ENCODE data around the gene E2F4. TPM values are rescaled to one million over a fixed set of nuclear protein-coding genes. Genes with fewer than 3 reads are reported as not detected.

The E2F4 gene
- total RNA-seq, 1 experiment from 2014 or later: 114 TPM

DNA sequence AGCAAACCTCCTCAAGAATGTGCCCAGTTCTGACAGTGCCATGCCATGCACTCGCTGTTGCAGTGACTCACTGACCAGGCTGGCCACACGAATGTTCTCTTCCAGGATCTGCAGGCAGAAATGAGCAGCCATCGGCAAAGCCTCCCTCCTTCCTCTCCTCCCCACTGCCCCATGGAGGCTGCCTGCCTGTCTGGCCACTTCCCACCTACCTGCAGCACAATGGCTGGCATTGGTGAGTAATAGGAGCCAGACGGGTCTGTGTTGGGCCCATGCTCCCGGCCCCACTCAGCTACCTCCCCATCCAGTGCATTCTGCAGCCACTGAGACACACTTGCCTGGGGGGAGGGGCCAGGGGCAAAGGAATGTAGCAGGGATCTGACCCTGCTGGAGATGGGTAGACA, 5.4 kb upstream of the E2F4 start:
- Histone ChIP-seq H3K9me3 (ENCODE audit: control insufficient read depth in 1 of 2, insufficient read depth in 1 of 2, low read depth in 1 of 2, low read length in 2 of 2) (no peaks in the 10 kb centered on the region), H3K27ac (ENCODE audit: low read depth, low read length) (no peak overlapping the region), H3K4me3 (replicated peaks in 1 of 2; ENCODE audit: low read depth in 1 of 2, low read length in 2 of 2) (no peak overlapping the region), H3K9ac (ENCODE audit: low read length) (no peak overlapping the region), H3K4me2 (ENCODE audit: low read length) (no peak overlapping the region), H4K20me1 (ENCODE audit: insufficient read depth) (no peaks in the 10 kb centered on the region), H3K27me3 (ENCODE audit: insufficient read depth, low read length) (no peaks in the 10 kb centered on the region), H3K79me2 (ENCODE audit: insufficient read depth, low read length) (peaks cover 11% of the 10 kb centered on the region), H2AFZ (ENCODE audit: low read depth, low read length, poor library complexity, severe bottlenecking) (no peak overlapping the region), H3K9me2 (ENCODE audit: insufficient read depth) (no peaks in the 10 kb centered on the region), H3K4me1 (ENCODE audit: control insufficient read depth in 1 of 2, insufficient read depth in 2 of 2, low read length in 2 of 2) (peaks cover 11 to 43% of the 10 kb centered on the region in 2 experiments; a peak in 3 of 4 replicates), H3K36me3 (ENCODE audit: control insufficient read depth in 1 of 2, insufficient read depth in 2 of 2, low read length in 2 of 2) (no peaks in the 10 kb centered on the region)
- no peak for ATAC-seq
- ChIA-PET RAD21 (ENCODE audit: low non-redundant PET in 1 of 2, low total read pairs in 2 of 2, uncharacterized antibody in 2 of 2, unreplicated experiment in 2 of 2) (no interaction called here), CTCF (interaction anchor here (1.2 kb wide), 1 partner anchor 13 kb away, joined by 3 read pairs; the partner anchor contains the start of gene ELMO3), POLR2A (no interaction called here)
- intact Hi-C loops (cut with micrococcal nuclease): no loop called here
- no TSS peak for BruUV-seq (replicated peaks)
- no peak for DNase-seq (ENCODE audit: low read depth, low spot score)
- TF ChIP-seq CEBPB (IDR thresholded peaks at IDR 0.05; ENCODE audit: low read depth): no peak
- no peak for TF ChIP-seq ZNF274 (IDR thresholded peaks at IDR 0.05; ENCODE audit: low read depth, low read length)
- no peak for TF ChIP-seq JUND (IDR thresholded peaks at IDR 0.05)
- TF ChIP-seq RAD21 (IDR thresholded peaks at IDR 0.05; ENCODE audit: low read depth): no peak
- TF ChIP-seq EZH2 (IDR thresholded peaks at IDR 0.05): no peak
- TF ChIP-seq EZH2phosphoT487 (IDR thresholded peaks at IDR 0.05; ENCODE audit: borderline replicate concordance): no peak
- TF ChIP-seq, protein P1, sequence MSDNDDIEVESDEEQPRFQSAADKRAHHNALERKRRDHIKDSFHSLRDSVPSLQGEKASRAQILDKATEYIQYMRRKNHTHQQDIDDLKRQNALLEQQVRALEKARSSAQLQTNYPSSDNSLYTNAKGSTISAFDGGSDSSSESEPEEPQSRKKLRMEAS (IDR thresholded peaks at IDR 0.05): no peak
- TF ChIP-seq, protein P2, sequence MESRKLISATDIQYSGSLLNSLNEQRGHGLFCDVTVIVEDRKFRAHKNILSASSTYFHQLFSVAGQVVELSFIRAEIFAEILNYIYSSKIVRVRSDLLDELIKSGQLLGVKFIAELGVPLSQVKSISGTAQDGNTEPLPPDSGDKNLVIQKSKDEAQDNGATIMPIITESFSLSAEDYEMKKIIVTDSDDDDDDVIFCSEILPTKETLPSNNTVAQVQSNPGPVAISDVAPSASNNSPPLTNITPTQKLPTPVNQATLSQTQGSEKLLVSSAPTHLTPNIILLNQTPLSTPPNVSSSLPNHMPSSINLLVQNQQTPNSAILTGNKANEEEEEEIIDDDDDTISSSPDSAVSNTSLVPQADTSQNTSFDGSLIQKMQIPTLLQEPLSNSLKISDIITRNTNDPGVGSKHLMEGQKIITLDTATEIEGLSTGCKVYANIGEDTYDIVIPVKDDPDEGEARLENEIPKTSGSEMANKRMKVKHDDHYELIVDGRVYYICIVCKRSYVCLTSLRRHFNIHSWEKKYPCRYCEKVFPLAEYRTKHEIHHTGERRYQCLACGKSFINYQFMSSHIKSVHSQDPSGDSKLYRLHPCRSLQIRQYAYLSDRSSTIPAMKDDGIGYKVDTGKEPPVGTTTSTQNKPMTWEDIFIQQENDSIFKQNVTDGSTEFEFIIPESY (IDR thresholded peaks at IDR 0.05; ENCODE audit: extremely low read depth, insufficient replicate concordance, low read length): no peak

All from HCT116 (cell line).